GM19023 (cell line): ENCODE results near the gene CYB561.

ENCODE experiments used
- ATAC-seq: cut with Tn5 transposase; IDR thresholded peaks from one replicate; pipeline ENCODE4 v1.9.1; 2021; ENCODE audit warnings: mild to moderate bottlenecking, moderate library complexity; ENCODE audit not compliant: unreplicated experiment

CYB561 gene

DNA sequence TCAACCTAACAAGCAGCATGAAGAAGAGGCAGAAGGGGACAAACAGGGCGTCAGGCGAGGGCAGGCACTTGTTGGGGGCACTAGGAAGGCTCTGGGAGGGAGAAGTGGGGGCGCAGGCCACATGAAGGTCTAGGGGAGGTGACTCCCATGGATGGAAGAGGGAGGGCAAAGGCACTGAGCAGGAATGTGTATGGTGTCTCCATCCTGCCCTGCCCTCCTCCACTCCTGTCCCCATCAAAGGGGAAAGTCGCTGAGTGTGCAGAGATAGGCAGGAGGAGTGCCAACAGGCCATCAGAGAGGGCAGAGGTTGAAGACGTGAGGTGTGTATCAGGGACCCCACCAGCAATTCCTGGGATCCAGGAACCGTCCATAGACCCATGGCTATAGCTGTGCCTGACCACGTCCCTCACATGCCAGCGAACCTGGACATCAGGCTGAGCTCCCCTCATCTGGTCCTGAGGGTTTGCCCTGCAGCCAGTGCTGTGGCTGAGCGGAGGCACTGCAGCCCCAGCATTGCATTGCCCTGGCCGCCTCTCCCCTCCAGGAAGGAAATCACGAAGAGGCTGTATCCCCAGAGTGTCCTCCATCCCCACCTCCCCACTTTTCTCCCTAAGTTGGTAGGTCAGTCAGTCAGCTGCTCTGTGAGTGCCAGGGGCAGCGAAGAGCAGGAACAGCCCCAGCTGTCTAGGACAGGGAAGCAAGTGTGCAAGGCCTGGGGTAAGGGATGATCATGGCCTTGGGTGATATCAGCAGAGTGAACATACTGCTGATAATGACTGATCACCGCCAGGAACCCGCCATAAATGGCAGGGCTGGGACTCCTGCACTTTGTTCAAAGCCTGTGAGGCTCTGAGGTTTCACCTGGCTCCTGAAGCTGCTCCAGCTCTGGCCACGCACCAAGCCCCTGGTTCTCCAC lies 6.2 kb upstream of the CYB561 start:
- ATAC-seq: no peak

DNA sequence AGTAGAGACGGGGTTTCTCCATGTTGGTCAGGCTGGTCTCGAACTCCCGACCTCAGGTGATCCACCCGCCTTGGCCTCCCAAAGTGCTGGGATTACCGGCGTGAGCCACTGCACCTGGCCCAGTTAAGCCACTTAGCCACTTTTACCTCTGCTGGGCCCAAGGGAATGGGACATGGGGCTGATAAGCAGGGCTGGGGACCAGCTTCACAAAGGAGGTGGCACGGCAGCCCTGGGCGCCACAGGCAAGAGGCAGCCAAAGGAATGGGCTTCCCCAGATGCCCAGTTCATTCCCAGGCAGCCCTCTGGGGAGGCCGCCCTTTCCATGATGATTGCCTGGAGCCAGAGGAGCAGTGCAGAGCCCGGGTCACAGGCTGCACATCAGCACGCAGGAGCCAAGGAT lies 5.0 kb upstream of the CYB561 start:
- ATAC-seq: no peak

GRCh38 chr17:63450551-63450950 lies 4.4 kb upstream of the CYB561 start:
- no peak for ATAC-seq

- no peak for ATAC-seq
Observed at GRCh38 chr17:63448655-63449054, 2.5 kb upstream of the CYB561 start.

- ATAC-seq: no peak
Observed at GRCh38 chr17:63447471-63448009, 1.4 kb upstream of the CYB561 start.

GRCh38 chr17:63446753-63447470 lies 806 bp upstream of the CYB561 start:
- peak; percentile 27 for ATAC-seq

DNA sequence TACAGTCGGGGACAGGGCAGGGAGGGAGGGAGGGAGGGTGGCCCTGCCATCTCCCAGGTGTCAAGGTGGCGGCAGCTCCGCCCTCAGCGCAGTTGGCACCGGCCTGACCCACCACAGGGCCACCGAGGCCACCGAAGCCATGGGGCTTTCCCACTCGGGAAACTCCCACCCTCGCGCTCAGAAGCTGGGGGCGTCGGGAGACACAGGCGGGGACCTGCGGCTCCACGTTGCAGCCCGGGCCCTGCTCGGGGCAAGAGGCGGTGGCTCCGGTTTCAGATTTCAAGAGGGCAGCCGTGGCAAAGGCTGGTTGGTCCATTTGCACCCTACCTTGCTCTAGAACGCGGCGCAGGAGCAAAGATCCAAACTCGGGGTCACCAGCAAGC lies 544 bp downstream of the CYB561 start:
- peak; percentile 42 for ATAC-seq

GRCh38 chr17:63445065-63445464 lies 1.0 kb downstream of the CYB561 start:
- ATAC-seq: no peak

GRCh38 chr17:63444457-63444856 lies 1.6 kb downstream of the CYB561 start:
- ATAC-seq: no peak

GRCh38 chr17:63443053-63443452 lies 3.1 kb downstream of the CYB561 start:
- no peak for ATAC-seq

DNA sequence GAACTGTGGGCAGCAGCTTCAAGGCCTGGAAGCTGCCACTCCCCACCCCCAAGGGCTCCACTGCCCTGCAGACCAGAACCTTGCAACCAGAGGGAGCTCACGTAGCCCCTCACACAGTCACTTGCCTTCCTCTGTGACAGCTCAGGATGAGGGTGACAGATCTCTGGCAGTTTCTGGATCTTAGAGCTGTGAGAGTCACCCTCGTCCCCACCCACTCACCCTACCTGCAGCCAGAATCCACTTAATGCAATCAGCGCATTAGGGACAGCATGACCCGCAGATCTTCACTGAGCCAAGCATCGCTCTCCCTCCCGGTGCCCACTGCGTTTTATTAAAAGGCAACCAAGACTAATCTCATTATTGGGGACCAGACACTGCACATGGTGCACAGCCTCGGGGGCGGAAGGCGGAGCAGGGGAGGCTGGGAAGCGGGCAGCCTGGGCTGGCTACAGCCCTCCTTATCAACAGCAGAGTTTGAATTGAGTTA lies 3.5 kb downstream of the CYB561 start:
- ATAC-seq: no peak

- no peak for ATAC-seq
Observed at GRCh38 chr17:63442074-63442473, 4.0 kb downstream of the CYB561 start.

GRCh38 chr17:63441654-63442053 lies 4.5 kb downstream of the CYB561 start:
- no peak for ATAC-seq

- no peak for ATAC-seq
Observed at GRCh38 chr17:63440770-63441335, 5.3 kb downstream of the CYB561 start.

- ATAC-seq: no peak
Observed at GRCh38 chr17:63440127-63440769, 5.9 kb downstream of the CYB561 start.

GRCh38 chr17:63439687-63440086 lies 6.4 kb downstream of the CYB561 start:
- no peak for ATAC-seq

DNA sequence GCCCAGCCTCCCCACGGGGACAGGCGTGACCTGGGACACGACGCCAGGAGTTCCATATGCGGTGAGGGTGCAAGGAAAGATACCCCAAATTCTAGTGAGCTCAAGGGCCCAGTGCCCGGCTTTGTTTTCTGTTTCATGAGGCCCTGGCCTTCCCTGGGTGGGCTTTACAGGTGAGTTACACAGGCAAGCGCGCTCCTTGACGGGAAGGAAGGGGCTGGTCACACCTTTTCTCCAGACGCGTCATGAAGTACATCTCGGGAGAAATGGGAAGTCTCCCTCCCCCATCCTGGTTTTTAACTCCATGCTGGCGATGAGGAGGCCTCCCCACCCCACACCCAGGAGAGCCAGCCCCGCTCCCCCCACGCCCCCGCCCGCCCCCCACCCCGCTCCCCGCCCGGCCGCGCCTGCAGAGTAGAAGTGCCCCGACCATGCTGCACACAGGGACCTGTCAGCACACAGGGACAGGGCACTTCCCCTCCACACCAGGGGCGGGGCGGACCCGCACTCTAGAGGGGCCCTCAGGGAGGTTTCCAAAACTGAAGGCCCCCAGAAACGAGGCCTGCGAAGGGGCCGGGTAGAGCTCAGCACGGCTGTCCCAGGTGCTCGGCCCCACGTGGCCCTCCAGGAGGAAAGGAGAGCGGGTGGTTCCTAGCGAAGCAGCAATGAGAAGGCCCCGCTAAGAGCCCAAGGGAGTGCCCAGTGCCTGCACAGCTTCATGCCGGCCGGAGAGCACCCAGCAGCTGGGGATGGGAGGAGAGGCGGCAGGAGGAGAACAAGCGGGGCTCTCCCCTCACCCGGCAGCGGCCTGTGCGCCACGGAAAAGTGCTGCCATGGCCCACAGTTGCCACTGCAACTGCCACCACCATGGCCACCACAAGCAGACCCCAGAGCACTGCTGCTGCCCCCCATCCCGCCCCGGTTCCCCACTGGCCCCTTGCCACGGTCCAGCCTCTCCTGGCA lies 7.7 kb downstream of the CYB561 start:
- ATAC-seq: no peak

GRCh38 chr17:63437287-63438091 lies 8.6 kb downstream of the CYB561 start:
- no peak for ATAC-seq

DNA sequence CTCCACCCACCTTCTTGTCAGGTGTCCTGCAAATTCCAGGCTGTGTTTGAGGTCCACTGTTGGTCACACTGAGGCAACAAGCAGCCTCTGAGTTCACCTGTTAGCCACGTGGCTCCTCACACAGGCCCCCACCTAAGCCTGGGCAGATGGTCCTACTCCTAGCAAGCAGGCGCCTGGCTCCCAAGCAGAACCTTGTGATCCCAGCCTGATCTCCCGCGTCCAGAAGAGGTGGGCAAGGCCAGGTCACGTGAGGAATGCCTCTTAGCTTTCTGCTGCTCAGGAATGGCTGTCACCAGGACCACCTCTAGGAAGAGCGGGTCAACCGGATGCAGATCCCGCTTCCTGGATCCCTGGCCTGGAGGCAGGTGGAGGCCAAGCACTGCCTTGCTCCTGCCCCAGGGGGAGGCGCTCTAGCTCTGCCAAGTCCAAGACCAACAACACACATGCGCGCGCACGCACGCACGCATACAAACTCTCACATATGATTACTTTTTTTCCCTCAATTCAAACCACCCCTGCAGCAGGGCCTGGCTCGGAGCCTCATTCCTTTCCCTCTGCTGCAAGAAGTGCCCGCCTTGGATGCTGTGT lies 9.5 kb downstream of the CYB561 start:
- ATAC-seq: no peak
